ENCODE measurements around the gene CPVL.

Gene CPVL

GRCh38 chr7:29046978-29047377, 99.4 kb downstream of the CPVL start:
- H3K4me2 ChIP-seq (ENCODE audit: low read length): no peak overlapping the region
- H3K4me3 ChIP-seq (ENCODE audit: low read length): no peak overlapping the region

GRCh38 chr7:29045258-29046086, 100.9 kb downstream of the CPVL start:
- H3K4me2 ChIP-seq (ENCODE audit: low read length): no peak overlapping the region
- no peak overlapping the region for H3K9ac ChIP-seq (ENCODE audit: low read length)
- H3K79me2 ChIP-seq (ENCODE audit: low read length): no peaks in the 10 kb centered on the region
- H3K9me3 ChIP-seq (ENCODE audit: insufficient read depth, low read length): no peaks in the 10 kb centered on the region
- H2AFZ ChIP-seq (ENCODE audit: low read depth, low read length): no peak overlapping the region
- H3K4me3 ChIP-seq (ENCODE audit: low read length): no peak overlapping the region
- H3K27ac ChIP-seq (ENCODE audit: low read length): no peak overlapping the region
- H3K27me3 ChIP-seq (ENCODE audit: low read depth, low read length): peaks cover 20% of the 10 kb centered on the region; the same call in 1 of the 2 replicates
- no peaks in the 10 kb centered on the region for H3K36me3 ChIP-seq (replicated peaks; ENCODE audit: low read depth, low read length)
- H4K20me1 ChIP-seq (ENCODE audit: insufficient read depth, low read length): no peaks in the 10 kb centered on the region
- TF ChIP-seq EZH2phosphoT487 (IDR thresholded peaks at IDR 0.05; ENCODE audit: low read depth) (no peak), CTCF (IDR thresholded peaks at IDR 0.05; ENCODE audit: low read depth, low read length) (no peak)
- H3K4me1 ChIP-seq (ENCODE audit: low read length): no peaks in the 10 kb centered on the region

More at GRCh38 chr7:29046978-29047377, 99.4 kb downstream of the CPVL start:
- H4K20me1 ChIP-seq (ENCODE audit: insufficient read depth, low read length): no peaks in the 10 kb centered on the region
- no peaks in the 10 kb centered on the region for H3K36me3 ChIP-seq (replicated peaks; ENCODE audit: low read depth, low read length)
- no peak overlapping the region for H3K27ac ChIP-seq (ENCODE audit: low read length)
- no peak overlapping the region for H3K9ac ChIP-seq (ENCODE audit: low read length)
- H3K4me1 ChIP-seq (ENCODE audit: low read length): no peaks in the 10 kb centered on the region
- no peak for TF ChIP-seq CTCF (IDR thresholded peaks at IDR 0.05; ENCODE audit: low read depth, low read length)
- no peak for TF ChIP-seq EZH2phosphoT487 (IDR thresholded peaks at IDR 0.05; ENCODE audit: low read depth)
- H3K9me3 ChIP-seq (ENCODE audit: insufficient read depth, low read length): no peaks in the 10 kb centered on the region
- H2AFZ ChIP-seq (ENCODE audit: low read depth, low read length): no peak overlapping the region
- no peaks in the 10 kb centered on the region for H3K79me2 ChIP-seq (ENCODE audit: low read length)
- peaks cover 19% of the 10 kb centered on the region; the same call in 1 of the 2 replicates for H3K27me3 ChIP-seq (ENCODE audit: low read depth, low read length)

GRCh38 chr7:29044554-29044953, 101.8 kb downstream of the CPVL start:
- H3K27ac ChIP-seq (ENCODE audit: low read length): no peak overlapping the region
- H3K4me3 ChIP-seq (ENCODE audit: low read length): no peak overlapping the region
- H3K4me2 ChIP-seq (ENCODE audit: low read length): no peak overlapping the region
- H2AFZ ChIP-seq (ENCODE audit: low read depth, low read length): no peak overlapping the region
- TF ChIP-seq EZH2phosphoT487 (IDR thresholded peaks at IDR 0.05; ENCODE audit: low read depth) (no peak), CTCF (IDR thresholded peaks at IDR 0.05; ENCODE audit: low read depth, low read length) (no peak)
- no peaks in the 10 kb centered on the region for H3K79me2 ChIP-seq (ENCODE audit: low read length)
- no peaks in the 10 kb centered on the region for H4K20me1 ChIP-seq (ENCODE audit: insufficient read depth, low read length)
- H3K9me3 ChIP-seq (ENCODE audit: insufficient read depth, low read length): no peaks in the 10 kb centered on the region
- no peaks in the 10 kb centered on the region for H3K4me1 ChIP-seq (ENCODE audit: low read length)
- no peak overlapping the region for H3K9ac ChIP-seq (ENCODE audit: low read length)
- peaks cover 26% of the 10 kb centered on the region; the same call in 1 of the 2 replicates for H3K27me3 ChIP-seq (ENCODE audit: low read depth, low read length)
- no peaks in the 10 kb centered on the region for H3K36me3 ChIP-seq (replicated peaks; ENCODE audit: low read depth, low read length)

GRCh38 chr7:29043576-29043975, 102.8 kb downstream of the CPVL start:
- H3K4me1 ChIP-seq (ENCODE audit: low read length): no peaks in the 10 kb centered on the region
- H3K4me3 ChIP-seq (ENCODE audit: low read length): no peak overlapping the region
- no peak overlapping the region for H2AFZ ChIP-seq (ENCODE audit: low read depth, low read length)
- H4K20me1 ChIP-seq (ENCODE audit: insufficient read depth, low read length): no peaks in the 10 kb centered on the region
- no peak overlapping the region for H3K9ac ChIP-seq (ENCODE audit: low read length)
- TF ChIP-seq EZH2phosphoT487 (IDR thresholded peaks at IDR 0.05; ENCODE audit: low read depth) (no peak), CTCF (IDR thresholded peaks at IDR 0.05; ENCODE audit: low read depth, low read length) (no peak)
- no peak overlapping the region for H3K4me2 ChIP-seq (ENCODE audit: low read length)
- H3K36me3 ChIP-seq (replicated peaks; ENCODE audit: low read depth, low read length): no peaks in the 10 kb centered on the region
- no peaks in the 10 kb centered on the region for H3K9me3 ChIP-seq (ENCODE audit: insufficient read depth, low read length)
- H3K79me2 ChIP-seq (ENCODE audit: low read length): no peaks in the 10 kb centered on the region
- peaks cover 31% of the 10 kb centered on the region; the same call in 1 of the 2 replicates for H3K27me3 ChIP-seq (ENCODE audit: low read depth, low read length)
- H3K27ac ChIP-seq (ENCODE audit: low read length): no peak overlapping the region

Data from OCI-LY3 (cell line).